Gastrocnemius medialis (tissue), 4 donors: ENCODE results near the gene TMEM207. TPM values are rescaled to one million over a fixed set of nuclear protein-coding genes. Genes with fewer than 3 reads are reported as not detected.
A peak's percentile ranks its signal among the peaks of the same experiment; 100 is the strongest.

Experiments
- ATAC-seq, 2 donors: fragments of 150-250 bp; one replicate each; pipeline ENCODE4 v1.9.1; 2016
- DNase-seq, 2 donors: peaks; one replicate each; pipeline ENCODE4 v3.0.0-alpha.2; 2019
- H3K27ac ChIP-seq, 4 donors: fragments of 200-600 bp; sonication (generic); 1 replicate in 1 of 4; 2 replicates in 3 of 4; pipeline ENCODE4 v1.5.1; 2016 to 2018; ENCODE audit warnings: mild to moderate bottlenecking in 2 of 4, moderate library complexity in 1 of 4
- H3K27me3 ChIP-seq, 3 donors: fragments of 200-600 bp; sonication (generic) in 2 of 3; 1 replicate in 1 of 3; 2 replicates in 2 of 3; pipeline versions ENCODE4 v1.5.1 to v1.6.0; 2016 to 2019; ENCODE audit warnings: mild to moderate bottlenecking in 1 of 3, moderate library complexity in 1 of 3
- H3K36me3 ChIP-seq, 2 donors: fragments of 200-600 bp; sonication (generic) in 1 of 2; one replicate each; pipeline ENCODE4 v1.5.1; 2017 to 2018
- H3K4me1 ChIP-seq, 2 donors: fragments of 200-600 bp; sonication (generic) in 1 of 2; one replicate each; pipeline ENCODE4 v1.5.1; 2016 to 2017; ENCODE audit warnings: mild to moderate bottlenecking in 2 of 2
- H3K4me3 ChIP-seq, 4 donors: fragments of 200-600 bp; sonication (generic) in 3 of 4; 1 replicate in 1 of 4; 2 replicates in 3 of 4; pipeline ENCODE4 v1.5.1; 2016 to 2019; ENCODE audit warnings: mild to moderate bottlenecking in 2 of 4
- H3K9me3 ChIP-seq, 3 donors: fragments of 200-600 bp; sonication (generic) in 2 of 3; 1 replicate in 1 of 3; 2 replicates in 2 of 3; pipeline ENCODE4 v1.5.1; 2016 to 2019
- CTCF ChIP-seq, 5 experiments: fragments of 450-650 bp in 3 of 5; fragments of 200-600 bp in 2 of 5; sonication (generic) in 2 of 5; IDR thresholded peaks in 4 of 5; conservative IDR thresholded peaks in 1 of 5; 1 replicate in 4 of 5; 2 replicates in 1 of 5; pipeline ENCODE4 v1.5.1; 2016 to 2019; ENCODE audit warnings: antibody characterized with exemption in 5 of 5, mild to moderate bottlenecking in 3 of 5, moderate library complexity in 3 of 5
- POLR2A ChIP-seq, 2 donors: fragments of 450-650 bp; IDR thresholded peaks; one replicate each; pipeline ENCODE4 v1.6.1; 2017; ENCODE audit warnings: antibody characterized with exemption in 2 of 2, mild to moderate bottlenecking in 2 of 2, moderate library complexity in 2 of 2
- in situ Hi-C, 4 donors: fragments of 200-750 bp; cut with MboI; loops; one replicate each; pipeline versions ENCODE4 v1.15.0 to v1.8.0; 2017; ENCODE audit warnings: low sequenced_read_pairs in 4 of 4
- intact Hi-C: fragments of 100-400 bp; cut with DNase I; formaldehyde crosslinking; loops from one replicate; pipeline ENCODE4 v1.15.1; 2023; ENCODE audit warnings: low total_unique reads
- total RNA-seq, 4 donors: library from RNA; depleted of rRNA; stranded (reverse); fragments of >200 nt; gene quantifications; one replicate each; pipeline versions ENCODE4 v1.1.0 to v1.2.3, GENCODE V29; 2016

The TMEM207 gene
- total RNA-seq, 4 donors from 2014 or later, result not detected

- Histone ChIP-seq H3K4me3 (no peak overlapping the region), H3K9me3 (no peaks in the 10 kb centered on the region), H3K36me3 (no peaks in the 10 kb centered on the region), H3K27me3 (no peaks in the 10 kb centered on the region), H3K4me1 (peaks cover 3 to 10% of the 10 kb centered on the region in 2 donors), H3K27ac (peak overlapping the region in 3 of 4 donors; percentile 2 to 19 (median 19))
- intact Hi-C loops, result loop anchor here (10.0 kb wide), 1 partner anchor 117 kb away; no protein-coding TSS in a partner anchor
- no peak for ATAC-seq
- DNase-seq, result no peak
- in situ Hi-C loops, result no loop called here
- no peak for TF ChIP-seq CTCF (IDR thresholded peaks at IDR 0.05 in 4 of 5, conservative IDR thresholded peaks at IDR 0.05 in 1 of 5)
- TF ChIP-seq POLR2A (IDR thresholded peaks at IDR 0.05), result no peak
Measured at GRCh38 chr3:190492129-190492528, 42.4 kb upstream of the TMEM207 start.

GRCh38 chr3:190491533-190492054 is 41.9 kb upstream of the TMEM207 start:
- no peak overlapping the region for H3K4me3 ChIP-seq
- in situ Hi-C loops, result no loop called here
- peak; percentile 90 to 96 for ATAC-seq

GRCh38 chr3:190486908-190487607 is 37.4 kb upstream of the TMEM207 start:
- peak overlapping the region in 1 of 4 donors; percentile 12 for H3K27ac ChIP-seq
- H3K4me1 ChIP-seq, result peaks cover 3 to 4% of the 10 kb centered on the region in 2 donors
- ATAC-seq (no peak), DNase-seq (no peak)
- intact Hi-C loops, result no loop called here
- no peaks in the 10 kb centered on the region for H3K27me3 ChIP-seq
- TF ChIP-seq CTCF (IDR thresholded peaks at IDR 0.05 in 4 of 5, conservative IDR thresholded peaks at IDR 0.05 in 1 of 5) (no peak), POLR2A (IDR thresholded peaks at IDR 0.05) (no peak)
- no peaks in the 10 kb centered on the region for H3K9me3 ChIP-seq
- no peaks in the 10 kb centered on the region for H3K36me3 ChIP-seq
- in situ Hi-C loops, result no loop called here
- H3K4me3 ChIP-seq, result no peak overlapping the region

More at GRCh38 chr3:190491533-190492054, 41.9 kb upstream of the TMEM207 start:
- Histone ChIP-seq H3K9me3 (no peaks in the 10 kb centered on the region), H3K27me3 (no peaks in the 10 kb centered on the region), H3K4me1 (peaks cover 3 to 7% of the 10 kb centered on the region in 2 donors), H3K36me3 (no peaks in the 10 kb centered on the region), H3K27ac (peak overlapping the region in 3 of 4 donors; percentile 19 to 42 (median 38))
- intact Hi-C loops, result loop anchor here (10.0 kb wide), 1 partner anchor 117 kb away; no protein-coding TSS in a partner anchor
- no peak for TF ChIP-seq POLR2A (IDR thresholded peaks at IDR 0.05)
- TF ChIP-seq CTCF (IDR thresholded peaks at IDR 0.05 in 4 of 5, conservative IDR thresholded peaks at IDR 0.05 in 1 of 5), result no peak
- peak; percentile 32 to 54 for DNase-seq

- Histone ChIP-seq H3K27ac (no peak overlapping the region), H3K4me1 (peaks cover 3 to 4% of the 10 kb centered on the region in 2 donors), H3K9me3 (no peaks in the 10 kb centered on the region), H3K27me3 (no peaks in the 10 kb centered on the region), H3K4me3 (no peak overlapping the region), H3K36me3 (no peaks in the 10 kb centered on the region)
- in situ Hi-C loops, result no loop called here
- TF ChIP-seq POLR2A (IDR thresholded peaks at IDR 0.05) (no peak), CTCF (IDR thresholded peaks at IDR 0.05 in 4 of 5, conservative IDR thresholded peaks at IDR 0.05 in 1 of 5) (no peak)
- DNase-seq (no peak), ATAC-seq (no peak)
- intact Hi-C loops, result no loop called here
Measured at GRCh38 chr3:190486533-190486864, 36.8 kb upstream of the TMEM207 start.
